Measurements from ENCODE around the gene ERCC8. TPM values are rescaled to one million over a fixed set of nuclear protein-coding genes. Genes with fewer than 3 reads are reported as not detected.
"Not testable (repeated sequence)": the region's sequence is repeated elsewhere in the genome, so short reads cannot be mapped to it uniquely, and the experiment has no call there.

ERCC8 gene, protein sequence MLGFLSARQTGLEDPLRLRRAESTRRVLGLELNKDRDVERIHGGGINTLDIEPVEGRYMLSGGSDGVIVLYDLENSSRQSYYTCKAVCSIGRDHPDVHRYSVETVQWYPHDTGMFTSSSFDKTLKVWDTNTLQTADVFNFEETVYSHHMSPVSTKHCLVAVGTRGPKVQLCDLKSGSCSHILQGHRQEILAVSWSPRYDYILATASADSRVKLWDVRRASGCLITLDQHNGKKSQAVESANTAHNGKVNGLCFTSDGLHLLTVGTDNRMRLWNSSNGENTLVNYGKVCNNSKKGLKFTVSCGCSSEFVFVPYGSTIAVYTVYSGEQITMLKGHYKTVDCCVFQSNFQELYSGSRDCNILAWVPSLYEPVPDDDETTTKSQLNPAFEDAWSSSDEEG
- 1 to 10 TPM; 7.8 to 9.1 TPM for total RNA-seq

GRCh38 chr5:60944904-60945812 lies at the start of gene ERCC8, which contains the start of gene NDUFAF2:
Gene ERCC8 (minus strand): TSS chr5:60945070. CDS start chr5:60945008, 62 bp downstream.
Gene NDUFAF2 (plus strand): TSS chr5:60945205. CDS start chr5:60945256, 51 bp downstream.
- peaks cover 24% of the 10 kb centered on the region for H3K4me1 Mint-ChIP-seq (ENCODE audit: low read depth)
- H3K36me3 Mint-ChIP-seq (ENCODE audit: low read depth), result peaks cover 7% of the 10 kb centered on the region
- H3K4me3 Mint-ChIP-seq, result no peak within 1 kb of the TSS
- no peaks in the 10 kb centered on the region for H3K9me3 Mint-ChIP-seq
- H3K27ac Mint-ChIP-seq, result peak within 1 kb of the TSS; percentile 62
- CTCF ChIA-PET, result interaction anchor here (0.9 kb wide), 1 partner anchor 110 kb away, joined by 4 read pairs; no protein-coding TSS in a partner anchor
- intact Hi-C loops (cut with micrococcal nuclease), result loop anchor here (1.0 to 5.0 kb wide), 10 partner anchors 14 to 1459 kb away; partner anchors contain the start of genes DEPDC1B, SMIM15 and ZSWIM6
- no peaks in the 10 kb centered on the region for H3K27me3 Mint-ChIP-seq (ENCODE audit: low read depth)
- peak; percentile 92 for DNase-seq

DNA sequence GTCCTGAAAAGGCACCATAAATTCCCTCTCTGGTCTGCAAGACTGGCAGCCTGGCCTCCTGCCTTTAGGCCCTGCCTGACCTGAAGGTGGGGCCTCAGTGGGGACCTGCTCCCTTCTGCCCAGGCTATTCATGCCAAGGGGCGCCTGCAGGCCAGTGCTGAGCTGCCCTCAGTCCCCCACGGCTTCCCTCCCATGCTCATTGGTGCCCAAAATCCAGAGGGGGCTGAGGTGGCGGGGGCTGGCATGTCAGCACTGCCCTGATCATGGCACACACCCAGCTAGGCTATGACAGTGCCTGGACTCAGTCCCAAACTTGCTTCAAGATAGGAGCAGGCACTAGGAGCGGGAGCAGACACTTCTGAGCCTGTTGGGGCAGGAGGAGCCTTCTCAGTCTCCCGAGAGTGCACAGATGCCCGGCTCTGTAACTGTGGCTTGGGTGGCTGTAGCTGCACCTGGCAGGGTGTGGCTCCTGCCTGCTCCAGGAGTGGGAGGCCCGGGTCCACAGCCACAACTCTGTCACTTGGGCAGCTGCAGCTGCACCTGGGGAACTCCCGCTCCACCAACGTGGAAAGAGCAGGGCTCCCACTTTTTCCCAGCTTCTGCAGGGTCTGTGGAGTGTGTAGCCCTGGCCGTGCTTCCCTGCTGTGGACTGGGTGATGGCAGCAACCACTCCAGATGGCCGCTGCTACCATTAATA lies 49.2 kb upstream of the ERCC8 start:
- H3K27ac Mint-ChIP-seq, result no peak overlapping the region
- intact Hi-C loops (cut with micrococcal nuclease), result no loop called here
- H3K27me3 Mint-ChIP-seq (ENCODE audit: low read depth), result no peaks in the 10 kb centered on the region
- H3K36me3 Mint-ChIP-seq (ENCODE audit: low read depth), result peaks cover 34% of the 10 kb centered on the region
- H3K9me3 Mint-ChIP-seq, result peaks cover 25% of the 10 kb centered on the region
- no peak overlapping the region for H3K4me3 Mint-ChIP-seq
- peaks cover 28% of the 10 kb centered on the region for H3K4me1 Mint-ChIP-seq (ENCODE audit: low read depth)
- DNase-seq, result no peak
- CTCF ChIA-PET, result no interaction called here

- Mint-ChIP-seq H3K27me3 (ENCODE audit: low read depth) (no peaks in the 10 kb centered on the region), H3K9me3 (peaks cover 27% of the 10 kb centered on the region), H3K36me3 (ENCODE audit: low read depth) (peaks cover 36% of the 10 kb centered on the region), H3K4me1 (ENCODE audit: low read depth) (peaks cover 27% of the 10 kb centered on the region), H3K27ac (no peak overlapping the region), H3K4me3 (no peak overlapping the region)
- intact Hi-C loops (cut with micrococcal nuclease), result no loop called here
- CTCF ChIA-PET, result no interaction called here
- DNase-seq, result peak; percentile 18
Measured at GRCh38 chr5:60993425-60993824, 48.6 kb upstream of the ERCC8 start.

GRCh38 chr5:60992871-60993270 lies 48.0 kb upstream of the ERCC8 start:
- Mint-ChIP-seq H3K9me3 (peaks cover 28% of the 10 kb centered on the region), H3K27me3 (ENCODE audit: low read depth) (no peaks in the 10 kb centered on the region), H3K27ac (no peak overlapping the region), H3K4me3 (no peak overlapping the region), H3K4me1 (ENCODE audit: low read depth) (peaks cover 27% of the 10 kb centered on the region), H3K36me3 (ENCODE audit: low read depth) (peaks cover 40% of the 10 kb centered on the region)
- no peak for DNase-seq
- CTCF ChIA-PET, result no interaction called here
- intact Hi-C loops (cut with micrococcal nuclease), result no loop called here

- H3K27ac Mint-ChIP-seq, result no peak overlapping the region
- peaks cover 63% of the 10 kb centered on the region for H3K36me3 Mint-ChIP-seq (ENCODE audit: low read depth)
- intact Hi-C loops (cut with micrococcal nuclease), result no loop called here
- DNase-seq, result no peak
- peaks cover 49% of the 10 kb centered on the region for H3K9me3 Mint-ChIP-seq
- peaks cover 4% of the 10 kb centered on the region for H3K4me1 Mint-ChIP-seq (ENCODE audit: low read depth)
- H3K4me3 Mint-ChIP-seq, result no peak overlapping the region
- CTCF ChIA-PET, result no interaction called here
- H3K27me3 Mint-ChIP-seq (ENCODE audit: low read depth), result no peaks in the 10 kb centered on the region
Measured at GRCh38 chr5:60989790-60990189, 44.9 kb upstream of the ERCC8 start.

DNA sequence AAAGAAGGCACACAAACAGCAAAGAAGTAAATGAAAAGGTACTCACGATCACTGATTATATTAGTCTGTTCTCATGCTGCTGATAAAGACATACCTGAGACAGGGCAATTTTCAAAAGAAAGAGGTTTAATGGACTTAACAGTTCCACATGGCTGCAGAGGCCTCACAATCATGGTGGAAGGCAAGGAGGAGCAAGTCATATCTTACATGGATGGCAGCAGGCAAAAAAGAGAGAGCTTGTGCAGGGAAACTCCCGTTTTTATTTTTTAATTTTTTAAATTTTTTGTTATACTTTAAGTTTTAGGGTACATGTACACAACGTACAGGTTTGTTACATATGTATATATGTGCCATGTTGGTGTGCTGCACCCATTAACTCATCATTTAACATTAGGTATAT lies 37.3 kb upstream of the ERCC8 start:
- H3K27ac Mint-ChIP-seq; CTCF ChIA-PET; H3K27me3 Mint-ChIP-seq (ENCODE audit: low read depth); DNase-seq; H3K4me1 Mint-ChIP-seq (ENCODE audit: low read depth); H3K4me3 Mint-ChIP-seq; intact Hi-C loops (cut with micrococcal nuclease): not testable (repeated sequence)
- Mint-ChIP-seq H3K9me3 (peaks cover 33% of the 10 kb centered on the region), H3K36me3 (ENCODE audit: low read depth) (peaks cover 53% of the 10 kb centered on the region)

- CTCF ChIA-PET, result no interaction called here
- Mint-ChIP-seq H3K9me3 (peaks cover 23% of the 10 kb centered on the region), H3K4me3 (no peak overlapping the region), H3K36me3 (ENCODE audit: low read depth) (peaks cover 42% of the 10 kb centered on the region), H3K27me3 (ENCODE audit: low read depth) (no peaks in the 10 kb centered on the region), H3K4me1 (ENCODE audit: low read depth) (peaks cover 2% of the 10 kb centered on the region), H3K27ac (no peak overlapping the region)
- intact Hi-C loops (cut with micrococcal nuclease), result no loop called here
- DNase-seq, result no peak
Measured at GRCh38 chr5:60980511-60980910, 35.6 kb upstream of the ERCC8 start.

- peaks cover 16% of the 10 kb centered on the region for H3K9me3 Mint-ChIP-seq
- H3K27me3 Mint-ChIP-seq (ENCODE audit: low read depth), result no peaks in the 10 kb centered on the region
- H3K4me1 Mint-ChIP-seq (ENCODE audit: low read depth), result peaks cover 7% of the 10 kb centered on the region
- CTCF ChIA-PET, result no interaction called here
- no peak for DNase-seq
- H3K27ac Mint-ChIP-seq, result no peak overlapping the region
- no peak overlapping the region for H3K4me3 Mint-ChIP-seq
- H3K36me3 Mint-ChIP-seq (ENCODE audit: low read depth), result peaks cover 41% of the 10 kb centered on the region
- intact Hi-C loops (cut with micrococcal nuclease), result loop anchor here (10.0 kb wide), 1 partner anchor 186 kb away; the partner anchor contains the start of gene SMIM15
Measured at GRCh38 chr5:60978968-60979367, 34.1 kb upstream of the ERCC8 start.

DNA sequence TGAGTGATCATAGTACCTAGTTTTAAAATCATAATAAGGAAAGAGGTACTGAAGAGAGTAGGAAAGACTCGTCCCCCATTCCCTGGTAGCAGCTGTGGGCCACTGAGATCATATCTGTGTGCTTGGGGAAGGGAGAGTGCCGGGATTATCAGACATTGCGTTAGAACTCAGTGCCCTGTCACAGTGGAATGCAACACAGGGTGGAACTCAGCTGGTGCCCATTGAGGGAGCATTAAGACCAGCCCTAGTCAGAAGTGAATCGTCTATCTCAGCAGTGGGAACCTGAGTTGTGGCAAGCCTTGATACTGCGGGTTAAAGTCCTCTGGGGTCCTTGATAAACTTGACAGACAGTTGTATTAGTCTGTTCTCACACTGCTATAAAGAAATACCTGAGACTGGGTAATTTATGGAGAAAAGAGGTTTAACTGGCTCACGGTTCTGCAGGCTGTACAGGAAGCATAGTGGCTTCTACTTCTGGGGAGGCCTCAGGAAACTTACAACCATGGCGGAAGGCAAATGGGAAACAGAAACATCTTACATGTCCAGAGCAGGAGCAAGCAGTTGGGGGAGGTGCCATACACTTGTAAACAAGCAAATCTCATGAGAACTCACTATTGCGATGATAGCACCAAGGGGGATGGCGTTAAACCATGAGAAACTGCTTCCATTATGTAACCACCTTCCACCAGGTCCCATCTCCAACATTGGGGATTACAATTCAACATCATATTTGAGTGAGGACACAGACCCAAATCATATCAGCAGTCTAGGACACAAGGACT lies 33.3 kb upstream of the ERCC8 start:
- H3K4me3 Mint-ChIP-seq, result no peak overlapping the region
- DNase-seq, result no peak
- H3K4me1 Mint-ChIP-seq (ENCODE audit: low read depth), result peaks cover 12% of the 10 kb centered on the region
- peaks cover 46% of the 10 kb centered on the region for H3K36me3 Mint-ChIP-seq (ENCODE audit: low read depth)
- intact Hi-C loops (cut with micrococcal nuclease), result loop anchor here (10.0 kb wide), 1 partner anchor 187 kb away; the partner anchor contains the start of gene SMIM15
- peaks cover 16% of the 10 kb centered on the region for H3K9me3 Mint-ChIP-seq
- CTCF ChIA-PET, result interaction anchor here (0.5 kb wide), 1 partner anchor 122 kb away, joined by 4 read pairs; no protein-coding TSS in a partner anchor
- no peaks in the 10 kb centered on the region for H3K27me3 Mint-ChIP-seq (ENCODE audit: low read depth)
- H3K27ac Mint-ChIP-seq, result no peak overlapping the region

GRCh38 chr5:60972231-60972630 lies 27.4 kb upstream of the ERCC8 start:
- intact Hi-C loops (cut with micrococcal nuclease), result loop anchor here (1.0 to 10.0 kb wide), 8 partner anchors 13 to 607 kb away; partner anchors contain the start of genes ERCC8, NDUFAF2, SMIM15 and ZSWIM6

DNA sequence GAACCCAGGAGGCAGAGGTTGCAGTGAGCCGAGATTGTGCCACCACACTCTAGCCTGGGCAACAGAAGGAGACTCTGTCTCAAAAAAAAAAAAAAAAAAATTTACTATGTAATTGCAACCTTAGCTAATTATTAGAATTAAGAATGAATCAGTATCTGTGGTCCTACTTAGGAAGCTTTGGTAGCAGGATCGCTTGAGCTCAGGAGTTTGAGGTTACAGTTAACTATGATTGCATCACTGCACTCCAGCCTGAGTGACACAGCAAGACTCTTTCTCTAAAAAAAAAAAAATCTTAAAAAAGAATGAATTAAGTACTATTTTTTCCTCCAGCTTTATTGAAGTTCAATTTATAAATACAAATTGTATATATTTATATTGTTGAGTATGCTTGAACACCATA lies 16.8 kb upstream of the ERCC8 start:
- CTCF ChIA-PET, result interaction anchor here (0.6 to 1.1 kb wide), 5 partner anchors 15 to 697 kb away, joined by 3 to 9 read pairs (median 3); no protein-coding TSS in a partner anchor
- peaks cover 4% of the 10 kb centered on the region for H3K36me3 Mint-ChIP-seq (ENCODE audit: low read depth)
- H3K4me3 Mint-ChIP-seq, result no peak overlapping the region
- H3K4me1 Mint-ChIP-seq (ENCODE audit: low read depth), result peaks cover 6% of the 10 kb centered on the region
- peaks cover 6% of the 10 kb centered on the region for H3K9me3 Mint-ChIP-seq
- H3K27ac Mint-ChIP-seq, result no peak overlapping the region
- no peak for DNase-seq
- intact Hi-C loops (cut with micrococcal nuclease), result no loop called here
- no peaks in the 10 kb centered on the region for H3K27me3 Mint-ChIP-seq (ENCODE audit: low read depth)

More at GRCh38 chr5:60972231-60972630, 27.4 kb upstream of the ERCC8 start:
- no peak overlapping the region for H3K4me3 Mint-ChIP-seq
- peak; percentile 78 for DNase-seq
- H3K4me1 Mint-ChIP-seq (ENCODE audit: low read depth), result peaks cover 26% of the 10 kb centered on the region
- H3K9me3 Mint-ChIP-seq, result peaks cover 21% of the 10 kb centered on the region
- peak overlapping the region; percentile 11 for H3K27ac Mint-ChIP-seq
- CTCF ChIA-PET, result no interaction called here
- H3K36me3 Mint-ChIP-seq (ENCODE audit: low read depth), result peaks cover 31% of the 10 kb centered on the region
- no peaks in the 10 kb centered on the region for H3K27me3 Mint-ChIP-seq (ENCODE audit: low read depth)

Measured in activated naive CD4-positive, alpha-beta T cell treated with anti-CD3 and anti-CD28 coated beads for 36 hours (primary cell).